ENCODE data around the gene HTR3C. TPM values are rescaled to one million over a fixed set of nuclear protein-coding genes. Genes with fewer than 3 reads are reported as not detected.
"Not testable (repeated sequence)": the region's sequence is repeated elsewhere in the genome, so short reads cannot be mapped to it uniquely, and the experiment has no call there.

The HTR3C gene
- total and polyA plus RNA-seq, 7 donors = 0.19 to 0.60 TPM; not detected in 5

- no peak for DNase-seq
- Histone ChIP-seq H3K4me3 (no peak overlapping the region), H3K27ac (no peak overlapping the region), H3K27me3 (no peaks in the 10 kb centered on the region), H3K4me1 (no peaks in the 10 kb centered on the region), H3K9me3 (no peaks in the 10 kb centered on the region), H3K36me3 (no peaks in the 10 kb centered on the region)
- intact Hi-C loops (cut with DNase I) = no loop called here
- WGBS, 2 donors = 65 to 81% methylated on average over 7 of the region's 7 CpGs
- TF ChIP-seq CTCF (IDR thresholded peaks at IDR 0.05) (no peak), EP300 (IDR thresholded peaks at IDR 0.05) (no peak), POLR2AphosphoS5 (IDR thresholded peaks at IDR 0.05) (no peak), POLR2A (IDR thresholded peaks at IDR 0.05) (no peak)
These were observed 15.0 kb upstream of the HTR3C start for GRCh38 chr3:184037816-184038215.

GRCh38 chr3:184038307-184038706, 14.5 kb upstream of the HTR3C start:
- intact Hi-C loops (cut with DNase I); H3K36me3 ChIP-seq; H3K4me3 ChIP-seq; H3K9me3 ChIP-seq; DNase-seq; H3K27ac ChIP-seq; H3K4me1 ChIP-seq; H3K27me3 ChIP-seq: not testable (repeated sequence)
- WGBS, 2 donors = 81 to 85% methylated on average over 9 of the region's 9 CpGs

GRCh38 chr3:184039414-184039813, 13.4 kb upstream of the HTR3C start:
- Histone ChIP-seq H3K36me3 (no peaks in the 10 kb centered on the region), H3K27me3 (no peaks in the 10 kb centered on the region), H3K27ac (no peak overlapping the region), H3K4me3 (no peak overlapping the region), H3K9me3 (no peaks in the 10 kb centered on the region), H3K4me1 (no peaks in the 10 kb centered on the region)
- intact Hi-C loops (cut with DNase I) = no loop called here
- TF ChIP-seq POLR2AphosphoS5 (IDR thresholded peaks at IDR 0.05) (peak in 1 of 4 donors; percentile 42), POLR2A (IDR thresholded peaks at IDR 0.05) (no peak), EP300 (IDR thresholded peaks at IDR 0.05) (no peak), CTCF (IDR thresholded peaks at IDR 0.05) (no peak)
- DNase-seq = no peak
- WGBS, 2 donors = 74 to 81% methylated on average over 5 of the region's 5 CpGs

GRCh38 chr3:184040010-184040409, 12.8 kb upstream of the HTR3C start:
- no peak overlapping the region for H3K4me3 ChIP-seq
- TF ChIP-seq POLR2AphosphoS5 (IDR thresholded peaks at IDR 0.05) (no peak), POLR2A (IDR thresholded peaks at IDR 0.05) (no peak), CTCF (IDR thresholded peaks at IDR 0.05) (no peak), EP300 (IDR thresholded peaks at IDR 0.05) (no peak)
- H3K36me3 ChIP-seq = no peaks in the 10 kb centered on the region
- H3K9me3 ChIP-seq = no peaks in the 10 kb centered on the region
- H3K27ac ChIP-seq = no peak overlapping the region
- intact Hi-C loops (cut with DNase I) = no loop called here
- H3K4me1 ChIP-seq = no peaks in the 10 kb centered on the region
- no peaks in the 10 kb centered on the region for H3K27me3 ChIP-seq
- WGBS, 2 donors = 50 to 61% methylated on average over 3 of the region's 3 CpGs
- DNase-seq = no peak

GRCh38 chr3:184042617-184043016, 10.2 kb upstream of the HTR3C start:
- no peak overlapping the region for H3K27ac ChIP-seq
- no peaks in the 10 kb centered on the region for H3K4me1 ChIP-seq
- H3K36me3 ChIP-seq = no peaks in the 10 kb centered on the region
- 78 to 93% methylated on average over 1 of the region's 1 CpG for WGBS, 2 donors
- intact Hi-C loops (cut with DNase I) = no loop called here
- no peak for DNase-seq
- no peaks in the 10 kb centered on the region for H3K9me3 ChIP-seq
- no peaks in the 10 kb centered on the region for H3K27me3 ChIP-seq
- no peak overlapping the region for H3K4me3 ChIP-seq
- TF ChIP-seq EP300 (IDR thresholded peaks at IDR 0.05) = no peak
- TF ChIP-seq POLR2A (IDR thresholded peaks at IDR 0.05) = no peak
- TF ChIP-seq CTCF (IDR thresholded peaks at IDR 0.05) = no peak
- no peak for TF ChIP-seq POLR2AphosphoS5 (IDR thresholded peaks at IDR 0.05)
